ENCODE results near the gene MIEF1.

The MIEF1 gene

DNA sequence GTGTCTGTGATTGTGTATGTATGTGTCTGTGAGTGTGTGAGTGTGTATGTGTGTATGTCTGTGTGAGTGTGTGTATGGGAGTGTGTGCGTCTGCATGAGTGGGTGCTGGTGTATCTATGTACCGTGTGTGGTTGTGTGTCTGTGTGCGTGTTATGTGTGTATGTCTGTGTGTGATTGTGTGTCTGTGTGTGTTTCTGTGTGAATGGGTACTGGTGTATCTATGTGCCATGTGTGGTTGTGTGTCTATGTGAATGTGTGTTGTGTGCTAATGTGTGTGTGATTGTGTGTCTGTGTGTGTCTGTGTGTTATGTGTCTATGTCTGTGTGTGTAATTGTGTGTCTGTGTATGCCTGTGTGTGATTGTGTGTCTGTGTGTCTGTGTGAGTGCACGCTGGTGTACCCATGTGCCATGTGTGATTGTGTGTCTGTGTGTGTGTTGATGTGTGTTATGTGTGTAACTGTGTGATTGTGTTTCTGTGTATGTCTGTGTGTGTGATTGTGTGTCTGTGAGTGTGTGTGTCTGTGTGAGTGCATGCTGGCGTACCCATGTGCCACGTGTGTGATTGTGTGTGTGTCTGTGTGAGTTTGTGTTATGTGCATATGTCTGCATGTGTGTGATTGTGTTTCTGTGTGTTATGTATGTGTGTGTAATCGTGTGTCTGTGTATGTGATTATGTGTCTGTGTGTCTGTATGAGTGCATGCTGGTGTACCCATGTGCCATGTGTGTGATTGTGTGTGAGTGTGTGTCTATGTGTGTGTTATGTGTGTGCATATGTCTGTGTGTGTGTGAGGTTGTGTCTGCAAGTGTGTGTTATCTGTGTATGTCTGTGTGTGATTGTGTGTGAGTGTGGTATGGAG lies 61.7 kb downstream of the MIEF1 start:
- Histone ChIP-seq H3K27ac (ENCODE audit: low read depth, low read length, poor library complexity, severe bottlenecking) (no peak overlapping the region), H3K9me3 (ENCODE audit: low read length) (no peaks in the 10 kb centered on the region), H3K79me2 (ENCODE audit: insufficient read depth, low read length) (no peaks in the 10 kb centered on the region), H3F3A (ENCODE audit: insufficient read depth, low read length) (no peaks in the 10 kb centered on the region), H3K4me3 (ENCODE audit: low read depth, low read length, poor library complexity, severe bottlenecking) (no peak overlapping the region), H3K36me3 (ENCODE audit: insufficient read depth, low read length) (no peaks in the 10 kb centered on the region), H4K20me1 (ENCODE audit: insufficient read depth, low read length) (no peaks in the 10 kb centered on the region), H3K27me3 (ENCODE audit: insufficient read depth, low read length) (0 out of 2 replicates have a peak, but pooled peaks cover 3% of the 10 kb centered on the region), H3K4me1 (ENCODE audit: insufficient read depth, low read length, severe bottlenecking) (no peaks in the 10 kb centered on the region), H2AFZ (ENCODE audit: low read length) (no peak overlapping the region), H3K9ac (ENCODE audit: low read length) (no peak overlapping the region), H3K9me2 (ENCODE audit: low read depth, low read length) (no peaks in the 10 kb centered on the region), H3K4me2 (ENCODE audit: low read length) (no peak overlapping the region)
- TF ChIP-seq, protein P1, sequence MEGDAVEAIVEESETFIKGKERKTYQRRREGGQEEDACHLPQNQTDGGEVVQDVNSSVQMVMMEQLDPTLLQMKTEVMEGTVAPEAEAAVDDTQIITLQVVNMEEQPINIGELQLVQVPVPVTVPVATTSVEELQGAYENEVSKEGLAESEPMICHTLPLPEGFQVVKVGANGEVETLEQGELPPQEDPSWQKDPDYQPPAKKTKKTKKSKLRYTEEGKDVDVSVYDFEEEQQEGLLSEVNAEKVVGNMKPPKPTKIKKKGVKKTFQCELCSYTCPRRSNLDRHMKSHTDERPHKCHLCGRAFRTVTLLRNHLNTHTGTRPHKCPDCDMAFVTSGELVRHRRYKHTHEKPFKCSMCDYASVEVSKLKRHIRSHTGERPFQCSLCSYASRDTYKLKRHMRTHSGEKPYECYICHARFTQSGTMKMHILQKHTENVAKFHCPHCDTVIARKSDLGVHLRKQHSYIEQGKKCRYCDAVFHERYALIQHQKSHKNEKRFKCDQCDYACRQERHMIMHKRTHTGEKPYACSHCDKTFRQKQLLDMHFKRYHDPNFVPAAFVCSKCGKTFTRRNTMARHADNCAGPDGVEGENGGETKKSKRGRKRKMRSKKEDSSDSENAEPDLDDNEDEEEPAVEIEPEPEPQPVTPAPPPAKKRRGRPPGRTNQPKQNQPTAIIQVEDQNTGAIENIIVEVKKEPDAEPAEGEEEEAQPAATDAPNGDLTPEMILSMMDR (IDR thresholded peaks at IDR 0.05; ENCODE audit: low read length) = no peak
- no peak for TF ChIP-seq EZH2 (IDR thresholded peaks at IDR 0.05; ENCODE audit: borderline replicate concordance, low read length)

DNA sequence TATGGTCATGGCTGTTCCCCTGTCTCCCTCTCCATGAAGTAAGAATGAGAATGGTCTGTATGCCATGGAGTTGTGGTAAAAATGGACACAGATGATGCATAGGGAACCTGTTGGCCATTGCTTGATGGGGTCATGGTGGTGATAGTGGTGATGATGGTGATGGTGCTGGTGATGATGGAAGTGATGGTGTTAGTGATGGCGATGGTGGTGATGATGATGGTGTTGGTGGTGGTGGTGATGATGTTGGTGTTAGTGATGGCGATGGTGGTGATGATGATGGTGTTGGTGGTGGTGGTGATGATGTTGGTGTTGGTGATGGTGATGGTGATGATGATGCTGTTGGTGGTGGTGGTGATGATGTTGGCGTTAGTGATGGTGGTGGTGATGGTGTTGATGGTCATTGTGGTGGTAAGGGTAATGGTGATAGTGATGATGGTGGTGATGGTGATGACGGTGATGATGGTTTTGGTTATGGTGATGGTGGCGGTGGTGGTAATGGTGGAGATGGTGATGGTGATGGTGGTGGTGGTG lies 63.4 kb downstream of the MIEF1 start:
- no peaks in the 10 kb centered on the region for H3K79me2 ChIP-seq (ENCODE audit: insufficient read depth, low read length)
- no peak overlapping the region for H2AFZ ChIP-seq (ENCODE audit: low read length)
- H3F3A ChIP-seq (ENCODE audit: insufficient read depth, low read length) = no peaks in the 10 kb centered on the region
- H3K4me2 ChIP-seq (ENCODE audit: low read length) = no peak overlapping the region
- H4K20me1 ChIP-seq (ENCODE audit: insufficient read depth, low read length) = no peaks in the 10 kb centered on the region
- 0 out of 2 replicates have a peak, but pooled peaks cover 3% of the 10 kb centered on the region for H3K27me3 ChIP-seq (ENCODE audit: insufficient read depth, low read length)
- H3K4me1 ChIP-seq (ENCODE audit: insufficient read depth, low read length, severe bottlenecking) = no peaks in the 10 kb centered on the region
- no peaks in the 10 kb centered on the region for H3K36me3 ChIP-seq (ENCODE audit: insufficient read depth, low read length)
- TF ChIP-seq, protein P1 (IDR thresholded peaks at IDR 0.05; ENCODE audit: low read length) = no peak
- no peak for TF ChIP-seq EZH2 (IDR thresholded peaks at IDR 0.05; ENCODE audit: borderline replicate concordance, low read length)
- no peak overlapping the region for H3K9ac ChIP-seq (ENCODE audit: low read length)
- H3K27ac ChIP-seq (ENCODE audit: low read depth, low read length, poor library complexity, severe bottlenecking) = no peak overlapping the region
- no peaks in the 10 kb centered on the region for H3K9me2 ChIP-seq (ENCODE audit: low read depth, low read length)
- no peaks in the 10 kb centered on the region for H3K9me3 ChIP-seq (ENCODE audit: low read length)
- H3K4me3 ChIP-seq (ENCODE audit: low read depth, low read length, poor library complexity, severe bottlenecking) = no peak overlapping the region

DNA sequence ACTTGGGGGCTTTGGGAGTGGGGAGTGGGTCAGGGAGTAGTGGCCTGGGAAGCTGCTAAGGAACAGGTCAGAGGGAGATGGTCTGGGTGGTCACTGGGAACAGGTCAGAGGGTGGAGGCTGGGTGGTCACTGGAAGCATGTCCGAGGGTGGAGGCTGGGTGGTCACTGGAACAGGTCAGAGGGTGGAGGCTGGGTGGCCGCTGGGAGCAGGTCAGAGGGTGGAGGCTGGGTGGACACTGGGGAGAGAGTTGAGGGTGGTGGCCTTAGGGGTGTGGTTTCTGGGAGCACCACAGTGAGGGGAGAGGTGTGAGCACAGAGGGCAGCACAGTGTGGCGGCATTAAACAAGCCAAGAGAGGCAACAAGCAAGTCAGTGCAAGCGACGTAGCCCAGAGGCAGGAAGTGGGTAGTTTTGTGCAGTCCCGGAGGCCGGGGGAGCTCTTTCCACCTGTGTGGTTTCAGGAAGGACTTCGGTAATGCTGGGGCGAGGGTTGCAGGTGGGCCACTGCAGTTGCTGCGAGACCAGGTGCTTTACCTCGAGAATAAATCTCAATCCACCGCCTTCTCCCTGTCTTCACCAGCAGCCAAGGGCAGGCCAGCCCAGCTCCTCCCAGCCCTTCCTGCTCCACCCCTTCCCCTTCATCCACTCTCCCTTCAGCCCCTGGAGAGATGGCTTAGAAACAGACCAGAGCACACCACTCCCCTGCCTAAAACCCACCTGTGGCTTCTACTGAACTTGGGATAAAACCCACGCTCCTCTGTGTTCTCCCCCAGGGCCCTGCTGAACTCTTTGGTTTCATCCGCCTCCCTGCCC lies 65.3 kb downstream of the MIEF1 start:
- no peaks in the 10 kb centered on the region for H3K79me2 ChIP-seq (ENCODE audit: insufficient read depth, low read length)
- no peaks in the 10 kb centered on the region for H3K4me1 ChIP-seq (ENCODE audit: insufficient read depth, low read length, severe bottlenecking)
- no peaks in the 10 kb centered on the region for H4K20me1 ChIP-seq (ENCODE audit: insufficient read depth, low read length)
- H3K27ac ChIP-seq (ENCODE audit: low read depth, low read length, poor library complexity, severe bottlenecking) = no peak overlapping the region
- H3K27me3 ChIP-seq (ENCODE audit: insufficient read depth, low read length) = no peaks in the 10 kb centered on the region
- TF ChIP-seq, protein P1 (IDR thresholded peaks at IDR 0.05; ENCODE audit: low read length) = no peak
- TF ChIP-seq EZH2 (IDR thresholded peaks at IDR 0.05; ENCODE audit: borderline replicate concordance, low read length) = no peak
- no peaks in the 10 kb centered on the region for H3K36me3 ChIP-seq (ENCODE audit: insufficient read depth, low read length)
- H3K9ac ChIP-seq (ENCODE audit: low read length) = no peak overlapping the region
- no peak overlapping the region for H2AFZ ChIP-seq (ENCODE audit: low read length)
- no peaks in the 10 kb centered on the region for H3F3A ChIP-seq (ENCODE audit: insufficient read depth, low read length)
- H3K9me2 ChIP-seq (ENCODE audit: low read depth, low read length) = no peaks in the 10 kb centered on the region
- no peak overlapping the region for H3K4me3 ChIP-seq (ENCODE audit: low read depth, low read length, poor library complexity, severe bottlenecking)
- no peaks in the 10 kb centered on the region for H3K9me3 ChIP-seq (ENCODE audit: low read length)
- no peak overlapping the region for H3K4me2 ChIP-seq (ENCODE audit: low read length)

Measured in OCI-LY1 (cell line).